Measurements from ENCODE around the gene FOXO1. TPM values are rescaled to one million over a fixed set of nuclear protein-coding genes. Genes with fewer than 3 reads are reported as not detected.

FOXO1 gene
- total RNA-seq, 1 donor from 2014 or later = 9.7 TPM

DNA sequence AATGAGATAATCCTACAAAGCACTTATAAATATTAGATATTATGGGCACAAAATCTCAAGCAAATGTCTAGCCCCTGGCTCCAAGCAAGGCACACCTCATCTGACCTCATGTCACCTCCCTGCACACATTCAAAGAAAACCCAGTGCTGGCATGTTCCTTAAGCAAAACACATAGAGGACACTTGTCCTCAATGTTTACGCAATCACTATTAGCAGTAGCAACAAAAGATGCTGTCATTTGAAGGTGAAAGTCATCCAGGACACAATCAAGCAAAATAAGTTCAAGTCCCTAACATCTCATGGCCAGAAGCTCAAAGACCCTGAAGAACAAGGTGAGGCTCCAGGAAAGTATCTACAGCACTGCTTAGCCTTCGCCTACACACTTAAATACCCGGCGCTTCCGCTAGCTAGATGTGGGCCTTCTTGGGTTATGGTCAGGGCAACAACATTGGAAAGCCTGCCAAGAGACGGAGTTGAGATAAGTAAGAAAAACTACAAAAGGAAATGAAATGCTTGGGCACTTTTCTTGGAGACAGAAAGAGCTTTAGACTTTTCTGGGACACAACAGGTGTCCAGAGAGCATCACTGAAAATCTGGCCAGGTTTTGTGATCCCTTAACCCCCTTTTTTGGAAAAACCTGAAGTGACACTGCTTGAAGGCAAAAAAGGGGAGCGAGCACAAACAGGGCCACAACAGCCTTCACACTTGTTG is 85.7 kb downstream of the FOXO1 start:
- peaks cover 3% of the 10 kb centered on the region for H3K4me1 Mint-ChIP-seq (ENCODE audit: low read depth)
- no peak overlapping the region for H3K27ac Mint-ChIP-seq (ENCODE audit: unreplicated experiment)
- TF ChIP-seq, protein P1, sequence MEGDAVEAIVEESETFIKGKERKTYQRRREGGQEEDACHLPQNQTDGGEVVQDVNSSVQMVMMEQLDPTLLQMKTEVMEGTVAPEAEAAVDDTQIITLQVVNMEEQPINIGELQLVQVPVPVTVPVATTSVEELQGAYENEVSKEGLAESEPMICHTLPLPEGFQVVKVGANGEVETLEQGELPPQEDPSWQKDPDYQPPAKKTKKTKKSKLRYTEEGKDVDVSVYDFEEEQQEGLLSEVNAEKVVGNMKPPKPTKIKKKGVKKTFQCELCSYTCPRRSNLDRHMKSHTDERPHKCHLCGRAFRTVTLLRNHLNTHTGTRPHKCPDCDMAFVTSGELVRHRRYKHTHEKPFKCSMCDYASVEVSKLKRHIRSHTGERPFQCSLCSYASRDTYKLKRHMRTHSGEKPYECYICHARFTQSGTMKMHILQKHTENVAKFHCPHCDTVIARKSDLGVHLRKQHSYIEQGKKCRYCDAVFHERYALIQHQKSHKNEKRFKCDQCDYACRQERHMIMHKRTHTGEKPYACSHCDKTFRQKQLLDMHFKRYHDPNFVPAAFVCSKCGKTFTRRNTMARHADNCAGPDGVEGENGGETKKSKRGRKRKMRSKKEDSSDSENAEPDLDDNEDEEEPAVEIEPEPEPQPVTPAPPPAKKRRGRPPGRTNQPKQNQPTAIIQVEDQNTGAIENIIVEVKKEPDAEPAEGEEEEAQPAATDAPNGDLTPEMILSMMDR (IDR thresholded peaks at IDR 0.05) = no peak
- H3K4me3 Mint-ChIP-seq (ENCODE audit: unreplicated experiment) = no peak overlapping the region
- no peaks in the 10 kb centered on the region for H3K27me3 Mint-ChIP-seq (ENCODE audit: low read depth)
- peaks cover 10% of the 10 kb centered on the region for H3K36me3 Mint-ChIP-seq (ENCODE audit: low read depth)
- no peak for DNase-seq (ENCODE audit: low spot score)
- peaks cover 16% of the 10 kb centered on the region for H3K9me3 Mint-ChIP-seq (ENCODE audit: low read depth)

DNA sequence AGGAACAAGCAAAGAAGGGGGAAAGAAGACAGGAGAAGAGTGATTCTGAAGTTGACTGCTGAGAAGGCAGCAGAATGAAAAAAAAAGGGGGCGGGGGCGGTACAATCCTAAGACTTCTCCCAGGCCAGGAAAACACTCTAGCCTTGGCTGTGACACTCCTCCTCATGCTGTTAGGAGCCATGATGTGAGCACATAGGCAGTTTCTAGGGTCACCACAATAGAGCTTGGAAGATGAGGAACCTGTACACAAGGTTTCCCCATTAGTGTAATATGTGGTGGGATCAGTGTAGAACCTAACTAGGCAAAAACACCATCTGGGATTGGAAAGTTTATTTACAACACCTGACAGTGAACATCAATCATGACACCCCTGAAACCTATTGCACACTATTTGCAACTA is 86.9 kb downstream of the FOXO1 start:
- H3K27me3 Mint-ChIP-seq (ENCODE audit: low read depth) = no peaks in the 10 kb centered on the region
- peaks cover 10% of the 10 kb centered on the region for H3K36me3 Mint-ChIP-seq (ENCODE audit: low read depth)
- DNase-seq (ENCODE audit: low spot score) = no peak
- H3K4me3 Mint-ChIP-seq (ENCODE audit: unreplicated experiment) = no peak overlapping the region
- H3K27ac Mint-ChIP-seq (ENCODE audit: unreplicated experiment) = no peak overlapping the region
- peaks cover 16% of the 10 kb centered on the region for H3K9me3 Mint-ChIP-seq (ENCODE audit: low read depth)
- TF ChIP-seq, protein P1 (IDR thresholded peaks at IDR 0.05) = no peak
- H3K4me1 Mint-ChIP-seq (ENCODE audit: low read depth) = peaks cover 3% of the 10 kb centered on the region

DNA sequence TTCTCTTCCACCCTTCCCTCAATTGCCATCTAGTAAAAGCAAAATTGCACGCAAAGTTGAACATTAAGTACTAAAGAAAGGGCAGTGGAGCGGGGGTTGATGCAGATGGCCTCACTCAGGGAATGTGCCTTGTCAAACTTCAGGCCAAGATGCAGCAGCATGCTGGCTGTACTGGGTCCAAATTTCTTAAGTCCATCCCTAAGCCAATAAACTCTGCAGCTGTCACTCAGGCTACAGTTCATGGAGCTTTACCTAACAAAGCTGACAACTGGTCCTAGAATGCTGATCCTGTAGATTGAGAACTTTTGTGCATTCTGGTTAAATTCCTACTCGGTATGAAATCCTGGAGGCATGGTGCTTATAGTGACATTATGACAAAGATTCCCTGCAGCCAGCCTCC is 88.4 kb downstream of the FOXO1 start:
- H3K9me3 Mint-ChIP-seq (ENCODE audit: low read depth) = peaks cover 9% of the 10 kb centered on the region
- H3K36me3 Mint-ChIP-seq (ENCODE audit: low read depth) = peaks cover 4% of the 10 kb centered on the region
- TF ChIP-seq, protein P1 (IDR thresholded peaks at IDR 0.05) = no peak
- no peak overlapping the region for H3K4me3 Mint-ChIP-seq (ENCODE audit: unreplicated experiment)
- H3K27me3 Mint-ChIP-seq (ENCODE audit: low read depth) = no peaks in the 10 kb centered on the region
- H3K27ac Mint-ChIP-seq (ENCODE audit: unreplicated experiment) = no peak overlapping the region
- peaks cover 3% of the 10 kb centered on the region for H3K4me1 Mint-ChIP-seq (ENCODE audit: low read depth)
- DNase-seq (ENCODE audit: low spot score) = no peak

DNA sequence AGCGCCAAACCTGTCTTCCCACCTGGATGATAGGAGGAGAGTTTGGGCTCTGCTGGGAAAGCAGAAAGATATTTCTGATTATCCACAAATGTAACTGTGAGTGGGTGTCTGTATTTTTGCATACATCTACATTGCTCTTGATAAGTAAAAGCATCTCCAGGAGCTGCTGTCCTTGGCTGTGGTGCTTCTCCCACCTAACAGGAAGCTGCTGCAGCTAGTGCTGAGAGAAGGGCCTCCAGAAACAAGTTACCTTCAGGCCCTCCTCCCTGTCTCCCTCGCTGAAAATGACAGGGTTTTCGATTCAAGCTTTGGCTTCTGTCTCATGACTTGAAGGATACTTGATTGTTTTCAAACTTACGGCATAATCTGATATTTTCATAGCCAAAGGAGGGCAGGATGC is 90.1 kb downstream of the FOXO1 start:
- Mint-ChIP-seq H3K36me3 (ENCODE audit: low read depth) (no peaks in the 10 kb centered on the region), H3K9me3 (ENCODE audit: low read depth) (no peaks in the 10 kb centered on the region), H3K27me3 (ENCODE audit: low read depth) (no peaks in the 10 kb centered on the region), H3K4me1 (ENCODE audit: low read depth) (peaks cover 3% of the 10 kb centered on the region), H3K27ac (ENCODE audit: unreplicated experiment) (no peak overlapping the region), H3K4me3 (ENCODE audit: unreplicated experiment) (no peak overlapping the region)
- DNase-seq (ENCODE audit: low spot score) = no peak
- TF ChIP-seq, protein P1 (IDR thresholded peaks at IDR 0.05) = no peak

DNA sequence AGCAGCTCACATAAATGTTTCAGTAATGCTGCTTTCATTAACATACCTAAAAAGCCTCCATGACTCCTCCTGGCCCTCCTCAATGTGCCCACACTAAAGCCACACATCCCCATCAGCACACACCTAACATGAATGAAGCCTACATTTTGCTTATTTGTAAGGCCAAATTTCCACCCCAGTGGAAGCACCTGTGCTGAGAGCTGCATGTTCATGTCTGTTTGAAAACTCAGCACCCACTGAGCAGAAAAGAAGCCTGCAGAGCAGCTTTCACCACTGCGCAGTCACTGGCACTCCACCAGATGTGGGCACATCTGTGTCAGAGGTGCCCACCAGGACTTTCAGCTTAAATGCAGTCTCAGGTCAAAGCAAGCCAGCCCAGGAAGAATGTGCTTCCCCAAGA is 93.5 kb downstream of the FOXO1 start:
- peaks cover 15% of the 10 kb centered on the region for H3K4me1 Mint-ChIP-seq (ENCODE audit: low read depth)
- H3K4me3 Mint-ChIP-seq (ENCODE audit: unreplicated experiment) = no peak overlapping the region
- no peak for DNase-seq (ENCODE audit: low spot score)
- H3K27me3 Mint-ChIP-seq (ENCODE audit: low read depth) = no peaks in the 10 kb centered on the region
- H3K9me3 Mint-ChIP-seq (ENCODE audit: low read depth) = no peaks in the 10 kb centered on the region
- no peak overlapping the region for H3K27ac Mint-ChIP-seq (ENCODE audit: unreplicated experiment)
- no peaks in the 10 kb centered on the region for H3K36me3 Mint-ChIP-seq (ENCODE audit: low read depth)
- TF ChIP-seq, protein P1 (IDR thresholded peaks at IDR 0.05) = no peak
